Gastroesophageal sphincter (tissue), 3 donors: ENCODE data around the gene CHST9.

Experiments
- EP300 ChIP-seq: sonication (generic); formaldehyde crosslinking; IDR thresholded peaks from one replicate; pipeline ENCODE4 v1.6.1; 2017; ENCODE audit warnings: antibody characterized with exemption, mild to moderate bottlenecking
- POLR2A ChIP-seq, 2 donors: fragments of 450-650 bp; IDR thresholded peaks; one replicate each; pipeline ENCODE4 v1.6.1; 2017; ENCODE audit warnings: antibody characterized with exemption in 2 of 2, mild to moderate bottlenecking in 2 of 2, moderate library complexity in 1 of 2
- POLR2AphosphoS5 ChIP-seq: sonication (generic); formaldehyde crosslinking; IDR thresholded peaks from one replicate; pipeline ENCODE4 v1.6.1; 2017; ENCODE audit warnings: antibody characterized with exemption
- TF ChIP-seq, protein P1 (sequence below), 4 experiments: fragments of 200-600 bp in 2 of 4; fragments of 450-650 bp in 2 of 4; sonication (generic) in 1 of 4; IDR thresholded peaks; one replicate each; pipeline ENCODE4 v1.5.1; 2017 to 2019; ENCODE audit warnings: antibody characterized with exemption in 4 of 4, mild to moderate bottlenecking in 2 of 4, moderate library complexity in 2 of 4

DNA sequence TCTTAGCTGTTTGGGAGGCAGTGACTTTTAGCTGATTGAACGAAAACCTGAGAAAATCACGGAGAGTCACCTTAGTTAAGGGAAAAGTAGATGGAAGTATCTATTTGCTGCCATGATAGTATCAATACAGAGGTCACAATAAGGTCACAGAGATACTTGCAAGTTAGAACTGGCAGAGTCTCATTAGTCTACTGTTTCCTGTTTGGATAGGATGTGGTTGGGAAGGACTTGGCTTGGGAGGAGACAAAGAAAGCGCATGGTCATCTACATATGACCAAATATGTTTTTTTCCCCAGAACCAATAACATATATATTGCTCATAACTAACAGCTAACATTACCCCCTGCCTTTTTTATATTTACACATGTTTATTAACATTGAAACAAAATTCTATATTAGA lies 241.2 kb downstream of the CHST9 start:
- TF ChIP-seq, protein P1, sequence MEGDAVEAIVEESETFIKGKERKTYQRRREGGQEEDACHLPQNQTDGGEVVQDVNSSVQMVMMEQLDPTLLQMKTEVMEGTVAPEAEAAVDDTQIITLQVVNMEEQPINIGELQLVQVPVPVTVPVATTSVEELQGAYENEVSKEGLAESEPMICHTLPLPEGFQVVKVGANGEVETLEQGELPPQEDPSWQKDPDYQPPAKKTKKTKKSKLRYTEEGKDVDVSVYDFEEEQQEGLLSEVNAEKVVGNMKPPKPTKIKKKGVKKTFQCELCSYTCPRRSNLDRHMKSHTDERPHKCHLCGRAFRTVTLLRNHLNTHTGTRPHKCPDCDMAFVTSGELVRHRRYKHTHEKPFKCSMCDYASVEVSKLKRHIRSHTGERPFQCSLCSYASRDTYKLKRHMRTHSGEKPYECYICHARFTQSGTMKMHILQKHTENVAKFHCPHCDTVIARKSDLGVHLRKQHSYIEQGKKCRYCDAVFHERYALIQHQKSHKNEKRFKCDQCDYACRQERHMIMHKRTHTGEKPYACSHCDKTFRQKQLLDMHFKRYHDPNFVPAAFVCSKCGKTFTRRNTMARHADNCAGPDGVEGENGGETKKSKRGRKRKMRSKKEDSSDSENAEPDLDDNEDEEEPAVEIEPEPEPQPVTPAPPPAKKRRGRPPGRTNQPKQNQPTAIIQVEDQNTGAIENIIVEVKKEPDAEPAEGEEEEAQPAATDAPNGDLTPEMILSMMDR (IDR thresholded peaks at IDR 0.05) = no peak
- no peak for TF ChIP-seq EP300
- TF ChIP-seq POLR2A (IDR thresholded peaks at IDR 0.05) = no peak
- TF ChIP-seq POLR2AphosphoS5 = no peak
